ENCODE data around the gene SLC12A1.

The SLC12A1 gene

GRCh38 chr15:48265135-48265534 lies 59.0 kb downstream of the SLC12A1 start:
- H2AFZ ChIP-seq (ENCODE audit: low read depth, low read length) = no peak overlapping the region
- H3K9me3 ChIP-seq (ENCODE audit: insufficient read depth, low read length, severe bottlenecking) = no peaks in the 10 kb centered on the region
- peaks cover 4% of the 10 kb centered on the region for H3K27me3 ChIP-seq (ENCODE audit: insufficient read depth, low read length, poor library complexity)
- H3K4me2 ChIP-seq (ENCODE audit: insufficient read depth, low read length) = no peak overlapping the region
- no peak for ATAC-seq (ENCODE audit: insufficient read depth, low read depth)
- H3K4me3 ChIP-seq (ENCODE audit: low read depth in 1 of 2, low read length in 2 of 2) = no peak overlapping the region
- no peak overlapping the region for H3K27ac ChIP-seq (ENCODE audit: low read length)
- H4K20me1 ChIP-seq (ENCODE audit: insufficient read depth, low read length) = no peaks in the 10 kb centered on the region
- no peak for DNase-seq
- H3K79me2 ChIP-seq (ENCODE audit: insufficient read depth, low read length) = no peaks in the 10 kb centered on the region
- no peak for TF ChIP-seq EZH2 (IDR thresholded peaks at IDR 0.05; ENCODE audit: borderline replicate concordance, low read depth, low read length, severe bottlenecking)
- no peak for TF ChIP-seq CTCF (IDR thresholded peaks at IDR 0.05; ENCODE audit: borderline replicate concordance, extremely low read depth, low read length, poor library complexity, severe bottlenecking)
- H3K36me3 ChIP-seq (ENCODE audit: insufficient read depth, low read length) = no peaks in the 10 kb centered on the region
- H3K4me1 ChIP-seq (ENCODE audit: insufficient read depth, low read length) = no peaks in the 10 kb centered on the region
- no peak overlapping the region for H3K9ac ChIP-seq (ENCODE audit: low read depth, low read length)

GRCh38 chr15:48266024-48266689 lies 60.1 kb downstream of the SLC12A1 start:
- Histone ChIP-seq H3K36me3 (ENCODE audit: insufficient read depth, low read length) (no peaks in the 10 kb centered on the region), H3K9me3 (ENCODE audit: insufficient read depth, low read length, severe bottlenecking) (no peaks in the 10 kb centered on the region), H3K4me3 (ENCODE audit: low read depth in 1 of 2, low read length in 2 of 2) (no peak overlapping the region), H3K79me2 (ENCODE audit: insufficient read depth, low read length) (no peaks in the 10 kb centered on the region), H3K4me2 (ENCODE audit: insufficient read depth, low read length) (no peak overlapping the region), H3K9ac (ENCODE audit: low read depth, low read length) (no peak overlapping the region), H3K27ac (ENCODE audit: low read length) (no peak overlapping the region), H3K4me1 (ENCODE audit: insufficient read depth, low read length) (no peaks in the 10 kb centered on the region), H3K27me3 (ENCODE audit: insufficient read depth, low read length, poor library complexity) (peaks cover 4% of the 10 kb centered on the region), H2AFZ (ENCODE audit: low read depth, low read length) (no peak overlapping the region), H4K20me1 (ENCODE audit: insufficient read depth, low read length) (no peaks in the 10 kb centered on the region)
- no peak for DNase-seq
- no peak for TF ChIP-seq EZH2 (IDR thresholded peaks at IDR 0.05; ENCODE audit: borderline replicate concordance, low read depth, low read length, severe bottlenecking)
- ATAC-seq (ENCODE audit: insufficient read depth, low read depth) = no peak

DNA sequence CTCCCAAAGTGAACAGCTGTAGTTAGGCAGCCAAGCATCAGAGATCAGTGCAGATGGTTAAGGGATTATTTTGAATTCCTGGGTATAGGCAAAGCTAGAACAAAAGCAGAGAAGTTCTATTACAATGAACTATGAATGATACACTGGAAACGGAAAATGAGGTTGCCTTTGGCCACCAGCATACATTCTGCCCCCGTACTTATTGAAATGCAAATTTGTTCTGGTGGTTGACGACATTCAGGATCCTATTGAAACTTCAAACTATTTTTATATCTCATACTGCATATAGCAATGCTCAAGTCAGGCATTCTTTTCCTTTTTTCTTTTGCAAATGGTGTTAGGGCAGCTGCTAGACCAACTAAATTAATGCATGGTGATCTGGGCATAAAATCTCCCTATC lies 61.7 kb downstream of the SLC12A1 start:
- no peaks in the 10 kb centered on the region for H4K20me1 ChIP-seq (ENCODE audit: insufficient read depth, low read length)
- no peaks in the 10 kb centered on the region for H3K9me3 ChIP-seq (ENCODE audit: insufficient read depth, low read length, severe bottlenecking)
- H3K4me3 ChIP-seq (ENCODE audit: low read depth in 1 of 2, low read length in 2 of 2) = no peak overlapping the region
- H3K36me3 ChIP-seq (ENCODE audit: insufficient read depth, low read length) = no peaks in the 10 kb centered on the region
- H3K27me3 ChIP-seq (ENCODE audit: insufficient read depth, low read length, poor library complexity) = peaks cover 4% of the 10 kb centered on the region
- no peak overlapping the region for H3K27ac ChIP-seq (ENCODE audit: low read length)
- no peak overlapping the region for H3K9ac ChIP-seq (ENCODE audit: low read depth, low read length)
- TF ChIP-seq CTCF (IDR thresholded peaks at IDR 0.05; ENCODE audit: borderline replicate concordance, extremely low read depth, low read length, poor library complexity, severe bottlenecking) (no peak), EZH2 (IDR thresholded peaks at IDR 0.05; ENCODE audit: borderline replicate concordance, low read depth, low read length, severe bottlenecking) (no peak)
- H3K4me1 ChIP-seq (ENCODE audit: insufficient read depth, low read length) = no peaks in the 10 kb centered on the region
- H3K4me2 ChIP-seq (ENCODE audit: insufficient read depth, low read length) = no peak overlapping the region
- H2AFZ ChIP-seq (ENCODE audit: low read depth, low read length) = no peak overlapping the region
- no peaks in the 10 kb centered on the region for H3K79me2 ChIP-seq (ENCODE audit: insufficient read depth, low read length)
- ATAC-seq (ENCODE audit: insufficient read depth, low read depth) = no peak
- DNase-seq = no peak

GRCh38 chr15:48273049-48273448 lies 66.9 kb downstream of the SLC12A1 start:
- no peak overlapping the region for H3K4me2 ChIP-seq (ENCODE audit: insufficient read depth, low read length)
- H3K79me2 ChIP-seq (ENCODE audit: insufficient read depth, low read length) = no peaks in the 10 kb centered on the region
- TF ChIP-seq CTCF (IDR thresholded peaks at IDR 0.05; ENCODE audit: borderline replicate concordance, extremely low read depth, low read length, poor library complexity, severe bottlenecking) (no peak), EZH2 (IDR thresholded peaks at IDR 0.05; ENCODE audit: borderline replicate concordance, low read depth, low read length, severe bottlenecking) (no peak)
- H2AFZ ChIP-seq (ENCODE audit: low read depth, low read length) = no peak overlapping the region
- no peaks in the 10 kb centered on the region for H3K4me1 ChIP-seq (ENCODE audit: insufficient read depth, low read length)
- H3K27ac ChIP-seq (ENCODE audit: low read length) = no peak overlapping the region
- no peaks in the 10 kb centered on the region for H3K27me3 ChIP-seq (ENCODE audit: insufficient read depth, low read length, poor library complexity)
- no peak overlapping the region for H3K9ac ChIP-seq (ENCODE audit: low read depth, low read length)
- no peaks in the 10 kb centered on the region for H4K20me1 ChIP-seq (ENCODE audit: insufficient read depth, low read length)
- no peak overlapping the region for H3K4me3 ChIP-seq (ENCODE audit: low read depth in 1 of 2, low read length in 2 of 2)
- no peaks in the 10 kb centered on the region for H3K9me3 ChIP-seq (ENCODE audit: insufficient read depth, low read length, severe bottlenecking)
- ATAC-seq (ENCODE audit: insufficient read depth, low read depth) (no peak), DNase-seq (no peak)
- H3K36me3 ChIP-seq (ENCODE audit: insufficient read depth, low read length) = no peaks in the 10 kb centered on the region
